WTC11 (cell line): ENCODE measurements around the gene RNF208. TPM values are rescaled to one million over a fixed set of nuclear protein-coding genes. Genes with fewer than 3 reads are reported as not detected.

Experiments
- ATAC-seq: fragments of 200-7000 bp; cut with Tn5 transposase; 2 replicates; pipeline ENCODE4 v1.10.0; 2021; ENCODE audit warnings: mild to moderate bottlenecking, moderate library complexity
- CTCF ChIA-PET: fragments of 300-600 bp; sonication (Branson Sonifier 250); formaldehyde crosslinking; loops from one replicate; lab custom pipeline; 2021; ENCODE audit warnings: antibody characterized with exemption; lab: Charles Lee
- POLR2A ChIA-PET: fragments of 350-600 bp; sonication (Branson Sonifier 250); formaldehyde crosslinking; loops from one replicate; lab custom pipeline; 2021; ENCODE audit warnings: antibody characterized with exemption; lab: Charles Lee
- DNase-seq: peaks from one replicate; pipeline ENCODE4 v3.0.0; 2021; ENCODE audit warnings: low spot score
- H3K27ac Mint-ChIP-seq: 2 replicates; pipeline ENCODE4 v1.8.0; 2021; ENCODE audit warnings: mixed read lengths
- H3K27me3 Mint-ChIP-seq: 2 replicates; pipeline ENCODE4 v1.8.0; 2021; ENCODE audit warnings: low read depth, mild to moderate bottlenecking, moderate library complexity, mixed read lengths
- H3K36me3 Mint-ChIP-seq: 2 replicates; pipeline ENCODE4 v1.8.0; 2021; ENCODE audit warnings: mixed read lengths
- H3K4me1 Mint-ChIP-seq: 2 replicates; pipeline ENCODE4 v1.8.0; 2022; ENCODE audit warnings: mixed read lengths
- H3K4me3 Mint-ChIP-seq: 2 replicates; pipeline ENCODE4 v1.8.0; 2021; ENCODE audit warnings: mild to moderate bottlenecking, moderate library complexity, mixed read lengths
- H3K9me3 Mint-ChIP-seq: 2 replicates; pipeline ENCODE4 v1.8.0; 2021; ENCODE audit warnings: mixed read lengths
- ATF3 ChIP-seq: sonication (generic); formaldehyde crosslinking; conservative IDR thresholded peaks from 2 replicates; pipeline ENCODE4 v1.8.1; 2022; ENCODE audit warnings: mild to moderate bottlenecking, missing genetic modification reagents
- CREB1 ChIP-seq: sonication (generic); formaldehyde crosslinking; IDR thresholded peaks from 2 replicates; pipeline ENCODE4 v1.8.0; 2023; ENCODE audit warnings: mild to moderate bottlenecking, missing genetic modification reagents
- CREM ChIP-seq: sonication (generic); formaldehyde crosslinking; IDR thresholded peaks from 2 replicates; pipeline ENCODE4 v1.8.1; 2022; ENCODE audit warnings: mild to moderate bottlenecking, missing genetic modification reagents, moderate library complexity
- CTCF ChIP-seq: fragments of 200-600 bp; IDR thresholded peaks from 2 replicates; pipeline ENCODE4 v1.8.0; 2022; ENCODE audit warnings: antibody characterized with exemption
- ERG ChIP-seq: fragments of 250-450 bp; sonication (Bioruptor Pico); IDR thresholded peaks from 2 replicates; pipeline ENCODE4 v1.8.0; 2021; ENCODE audit warnings: mild to moderate bottlenecking
- FOXJ3 ChIP-seq: sonication (generic); formaldehyde crosslinking; IDR thresholded peaks from 2 replicates; pipeline ENCODE4 v1.9.0; 2021; ENCODE audit warnings: missing genetic modification reagents, mild to moderate bottlenecking, borderline replicate concordance
- FOXP1 ChIP-seq: sonication (generic); formaldehyde crosslinking; IDR thresholded peaks from 2 replicates; pipeline ENCODE4 v1.8.0; 2022; ENCODE audit warnings: missing genetic modification reagents, mild to moderate bottlenecking, moderate library complexity, borderline replicate concordance
- HMGA2 ChIP-seq: fragments of 250-450 bp; sonication (Bioruptor Pico); IDR thresholded peaks from 2 replicates; pipeline ENCODE4 v1.4.0; 2021; ENCODE audit warnings: mild to moderate bottlenecking, moderate library complexity
- IRF2 ChIP-seq: sonication (generic); formaldehyde crosslinking; IDR thresholded peaks from 2 replicates; pipeline ENCODE4 v1.8.0; 2022; ENCODE audit warnings: low read depth, missing genetic modification reagents, borderline replicate concordance
- JAZF1 ChIP-seq: fragments of 250-450 bp; sonication (Bioruptor Pico); IDR thresholded peaks from 2 replicates; pipeline ENCODE4 v1.9.0; 2021; ENCODE audit warnings: moderate library complexity, mild to moderate bottlenecking, inconsistent platforms
- NR2C2 ChIP-seq: sonication (generic); formaldehyde crosslinking; IDR thresholded peaks from 2 replicates; pipeline ENCODE4 v1.8.0; 2022; ENCODE audit warnings: mild to moderate bottlenecking, missing genetic modification reagents
- SP1 ChIP-seq: sonication (generic); formaldehyde crosslinking; conservative IDR thresholded peaks from 2 replicates; pipeline ENCODE4 v1.8.1; 2022; ENCODE audit warnings: missing genetic modification reagents
- STAT6 ChIP-seq: sonication (generic); formaldehyde crosslinking; conservative IDR thresholded peaks from 2 replicates; pipeline ENCODE4 v1.8.1; 2023; ENCODE audit warnings: mild to moderate bottlenecking, low read depth, missing genetic modification reagents, moderate library complexity
- TEAD1 ChIP-seq: sonication (generic); formaldehyde crosslinking; IDR thresholded peaks from 2 replicates; pipeline ENCODE4 v1.8.0; 2022; ENCODE audit warnings: mild to moderate bottlenecking, missing genetic modification reagents
- USF2 ChIP-seq: sonication (generic); formaldehyde crosslinking; IDR thresholded peaks from 2 replicates; pipeline ENCODE4 v1.8.1; 2023; ENCODE audit warnings: mild to moderate bottlenecking, missing genetic modification reagents, moderate library complexity
- ZBTB21 ChIP-seq: sonication (generic); formaldehyde crosslinking; IDR thresholded peaks from 2 replicates; pipeline ENCODE4 v1.8.1; 2023; ENCODE audit warnings: mild to moderate bottlenecking, missing genetic modification reagents, borderline replicate concordance
- ZNF219 ChIP-seq: sonication (generic); formaldehyde crosslinking; IDR thresholded peaks from 2 replicates; pipeline ENCODE4 v1.8.0; 2023; ENCODE audit warnings: missing genetic modification reagents, mild to moderate bottlenecking, borderline replicate concordance
- ZNF263 ChIP-seq: sonication (generic); formaldehyde crosslinking; IDR thresholded peaks from 2 replicates; pipeline ENCODE4 v1.8.1; 2022; ENCODE audit warnings: low read depth, mild to moderate bottlenecking, moderate library complexity, missing genetic modification reagents
- ZNF423 ChIP-seq: fragments of 250-450 bp; sonication (Bioruptor Pico); IDR thresholded peaks from 2 replicates; pipeline ENCODE4 v2.1.2; 2022; ENCODE audit warnings: mild to moderate bottlenecking, moderate library complexity
- total RNA-seq: library from RNA; stranded (reverse); gene quantifications from 3 replicates; pipeline ENCODE4 v1.2.3, GENCODE V29; 2021

The RNF208 gene
- total RNA-seq, 1 experiment from 2014 or later: 14.8 TPM

DNA sequence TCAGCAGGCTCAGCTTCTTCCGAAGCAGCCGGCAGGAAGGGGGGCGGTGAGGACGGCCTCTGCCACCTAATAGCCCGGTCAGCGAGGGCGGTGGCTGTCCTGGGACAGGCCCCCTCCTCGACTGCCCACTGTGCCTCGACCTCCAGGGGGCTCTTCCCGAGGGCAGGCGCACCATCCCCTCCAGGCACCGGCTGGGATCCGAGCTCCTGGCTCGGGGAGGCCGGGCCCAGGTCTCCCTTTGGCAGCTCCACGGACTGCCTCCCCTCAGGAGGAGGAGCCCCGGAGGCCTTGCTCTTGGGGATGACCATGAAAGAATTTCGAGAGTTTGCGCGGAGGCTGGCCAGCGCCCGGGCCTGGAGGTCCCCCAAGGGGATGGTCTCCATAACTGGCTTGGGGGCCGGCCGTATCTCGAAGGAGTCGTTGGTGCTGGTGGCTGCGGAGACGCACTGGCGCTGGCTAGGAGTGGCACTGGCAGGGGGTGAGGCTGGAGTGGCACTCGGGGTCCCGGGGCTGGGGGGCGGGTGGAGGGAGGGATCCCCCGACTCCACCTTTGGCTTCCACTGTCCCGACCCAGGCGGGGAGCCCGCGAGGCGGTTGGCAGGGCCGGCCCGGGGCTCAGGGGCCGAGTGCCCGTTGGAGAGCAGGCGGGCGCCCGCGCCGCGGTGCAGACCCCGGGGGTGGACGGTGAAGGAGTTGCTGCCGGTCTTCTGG is 22.5 kb downstream of the RNF208 start:
- no peak for ATAC-seq
- ChIA-PET CTCF (interaction anchor here (0.7 to 2.5 kb wide), 10 partner anchors 9 to 153 kb away, joined by 3 to 14 read pairs (median 4); partner anchors contain the start of genes LRRC26, NPDC1, RNF224 and SSNA1), POLR2A (interaction anchor here (1.2 kb wide), 1 partner anchor 23 kb away, joined by 4 read pairs; the partner anchor contains the start of gene RNF208)
- H3K27ac Mint-ChIP-seq: 0 out of 2 replicates have a peak overlapping the region, but pooled peaks have one; percentile 49
- H3K27me3 Mint-ChIP-seq: no peaks in the 10 kb centered on the region
- no peaks in the 10 kb centered on the region for H3K9me3 Mint-ChIP-seq
- peak overlapping the region; percentile 84 for H3K4me3 Mint-ChIP-seq
- peaks cover 36% of the 10 kb centered on the region for H3K4me1 Mint-ChIP-seq
- peak; percentile 45 for DNase-seq
- H3K36me3 Mint-ChIP-seq: no peaks in the 10 kb centered on the region
- TF ChIP-seq NR2C2 (CRISPR knock-in tag): no peak
- no peak for TF ChIP-seq FOXP1 (CRISPR knock-in tag)
- TF ChIP-seq IRF2 (CRISPR knock-in tag): no peak
- TF ChIP-seq ZNF423: no peak
- peak; percentile 42; the same call in 1 of the 2 replicates for TF ChIP-seq ZNF263 (CRISPR knock-in tag)
- no peak for TF ChIP-seq CREM
- no peak for TF ChIP-seq SP1 (CRISPR knock-in tag)

DNA sequence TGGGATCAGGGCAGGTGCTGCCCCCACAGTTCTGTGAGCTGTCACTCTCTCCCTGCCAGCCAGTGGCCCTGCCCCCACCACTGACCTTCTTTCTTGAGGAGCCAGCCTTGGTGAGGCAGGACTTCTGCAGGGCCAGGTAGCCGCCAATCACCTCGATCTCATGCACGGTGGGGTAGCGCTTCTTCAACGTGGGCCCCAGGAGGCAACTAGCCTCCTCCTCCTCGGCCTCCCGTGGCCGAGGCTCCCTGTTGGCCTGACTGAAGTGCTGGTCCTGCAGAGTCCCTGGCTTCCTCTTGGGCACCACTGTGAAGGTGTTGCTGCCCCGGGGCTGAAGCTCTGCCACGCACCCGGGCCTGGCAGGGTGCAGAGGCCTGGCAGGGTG is 23.1 kb downstream of the RNF208 start:
- no peak overlapping the region for H3K27ac Mint-ChIP-seq
- no peaks in the 10 kb centered on the region for H3K27me3 Mint-ChIP-seq
- CTCF ChIA-PET: interaction anchor here (0.7 to 2.5 kb wide), 9 partner anchors 10 to 152 kb away, joined by 3 to 14 read pairs (median 5); partner anchors contain the start of genes LRRC26, NPDC1, RNF224 and SSNA1
- peaks cover 29% of the 10 kb centered on the region for H3K4me1 Mint-ChIP-seq
- POLR2A ChIA-PET: interaction anchor here (1.2 kb wide), 1 partner anchor 24 kb away, joined by 4 read pairs; the partner anchor contains the start of gene RNF208
- no peaks in the 10 kb centered on the region for H3K36me3 Mint-ChIP-seq
- TF ChIP-seq CTCF (no peak), ATF3 (no peak), USF2 (CRISPR knock-in tag) (no peak), HMGA2 (CRISPR knock-in tag) (no peak), SP1 (CRISPR knock-in tag) (no peak), TEAD1 (CRISPR knock-in tag) (no peak), ZBTB21 (no peak), ERG (CRISPR knock-in tag) (no peak), ZNF423 (no peak), STAT6 (CRISPR knock-in tag) (no peak), FOXJ3 (CRISPR knock-in tag) (no peak), JAZF1 (CRISPR knock-in tag) (no peak), CREB1 (CRISPR knock-in tag) (no peak), ZNF219 (CRISPR knock-in tag) (no peak)
- TF ChIP-seq, all 79 proteins: peak for 0
- DNase-seq (no peak), ATAC-seq (no peak)
- Mint-ChIP-seq H3K9me3 (no peaks in the 10 kb centered on the region), H3K4me3 (peak overlapping the region; percentile 84)
